Keratinocyte (primary cell): ENCODE results near the gene RASL10A. TPM values are rescaled to one million over a fixed set of nuclear protein-coding genes. Genes with fewer than 3 reads are reported as not detected.

ENCODE experiments used
- DNase-seq: peaks from one replicate; pipeline ENCODE4 v3.0.0-alpha.2; 2011; ENCODE audit warnings: low read depth, missing footprints, low spot score
- FAIRE-seq: peaks from 2 replicates; lab custom pipeline; 2011; peaks lifted over from hg19 to GRCh38; lab: Jason Lieb, UNC
- H2AFZ ChIP-seq: 2 replicates; pipeline ENCODE4 v1.6.0; 2012; ENCODE audit warnings: low read length, control low read depth, inconsistent platforms; ENCODE audit not compliant: control insufficient read depth
- H3K27ac ChIP-seq: 2 replicates; pipeline ENCODE4 v1.5.1; 2011; ENCODE audit warnings: low read length; ENCODE audit not compliant: control insufficient read depth, insufficient read depth
- H3K27me3 ChIP-seq: 3 replicates; pipeline ENCODE4 v1.6.0; 2011; ENCODE audit warnings: low read length; ENCODE audit not compliant: control insufficient read depth, insufficient read depth; ENCODE audit errors: extremely low read depth
- H3K36me3 ChIP-seq, 2 experiments: 2 replicates in 1 of 2; 3 replicates in 1 of 2; pipeline ENCODE4 v1.5.1; 2011; ENCODE audit warnings: low read length in 2 of 2, mild to moderate bottlenecking in 1 of 2; ENCODE audit not compliant: control insufficient read depth in 2 of 2, insufficient read depth in 2 of 2; ENCODE audit errors: extremely low read depth in 1 of 2
- H3K4me1 ChIP-seq: 3 replicates; pipeline ENCODE4 v1.5.1; 2011; ENCODE audit warnings: low read length; ENCODE audit not compliant: control insufficient read depth, insufficient read depth; ENCODE audit errors: extremely low read depth
- H3K4me2 ChIP-seq: 3 replicates; pipeline ENCODE4 v1.6.0; 2011; ENCODE audit warnings: low read depth, low read length; ENCODE audit not compliant: control insufficient read depth, insufficient read depth; ENCODE audit errors: extremely low read depth
- H3K4me3 ChIP-seq, 3 experiments: fragments of 200-600 bp in 1 of 3; sonication (generic) in 1 of 3; 2 replicates in 2 of 3; 3 replicates in 1 of 3; pipeline ENCODE4 v1.5.1; 2011 to 2016; ENCODE audit warnings: low read length in 3 of 3, mild to moderate bottlenecking in 3 of 3, control low read depth in 2 of 3, inconsistent platforms in 1 of 3, low read depth in 1 of 3, mixed read lengths in 1 of 3, mixed run types in 1 of 3, moderate library complexity in 1 of 3; ENCODE audit not compliant: control insufficient read depth in 2 of 3, insufficient read depth in 2 of 3; ENCODE audit errors: extremely low read depth in 1 of 3
- H3K79me2 ChIP-seq: 2 replicates; pipeline ENCODE4 v1.6.0; 2012; ENCODE audit warnings: low read length; ENCODE audit not compliant: control insufficient read depth, insufficient read depth
- H3K9ac ChIP-seq: 3 replicates; pipeline ENCODE4 v1.6.0; 2011; ENCODE audit warnings: low read length; ENCODE audit not compliant: control insufficient read depth, insufficient read depth; ENCODE audit errors: extremely low read depth
- H3K9me1 ChIP-seq: 3 replicates; pipeline ENCODE4 v1.6.0; 2011; ENCODE audit warnings: low read length; ENCODE audit not compliant: control insufficient read depth, insufficient read depth; ENCODE audit errors: extremely low read depth
- H3K9me3 ChIP-seq: 2 replicates; pipeline ENCODE4 v1.5.1; 2012; ENCODE audit warnings: low read depth, low read length; ENCODE audit not compliant: control insufficient read depth
- H4K20me1 ChIP-seq: 3 replicates; pipeline ENCODE4 v1.6.0; 2011; ENCODE audit warnings: low read length; ENCODE audit not compliant: control insufficient read depth, insufficient read depth; ENCODE audit errors: extremely low read depth
- CTCF ChIP-seq, 3 experiments: IDR thresholded peaks in 1 of 3; conservative IDR thresholded peaks in 1 of 3; optimal IDR thresholded peaks in 1 of 3; 2 replicates in 2 of 3; 3 replicates in 1 of 3; pipeline versions ENCODE3 to v1.5.1; 2011; ENCODE audit warnings: low read length in 3 of 3, mild to moderate bottlenecking in 3 of 3, moderate library complexity in 2 of 3, control low read depth in 1 of 3, inconsistent platforms in 1 of 3; ENCODE audit not compliant: insufficient read depth in 2 of 3; ENCODE audit errors: extremely low read depth in 1 of 3
- EZH2 ChIP-seq: IDR thresholded peaks from one replicate; pipeline ENCODE4 v1.6.1; 2012; ENCODE audit warnings: inconsistent platforms, mild to moderate bottlenecking, low read length, moderate library complexity
- dilution Hi-C: fragments of 300-500 bp; cut with MboI; formaldehyde crosslinking; loops from one replicate; pipeline ENCODE4 v1.7.0; 2020; ENCODE audit warnings: low sequenced_read_pairs; ENCODE audit not compliant: extremely low pct_ligation_motif_present
- polyA plus RNA-seq, 5 experiments: library from polyadenylated mRNA; depleted of rRNA in 3 of 5; stranded (reverse) in 3 of 5; stranded (forward) in 1 of 5; unstranded in 1 of 5; fragments of >200 nt; gene quantifications; 1 replicate in 1 of 5; 2 replicates in 3 of 5; 3 replicates in 1 of 5; pipeline versions ENCODE4 v1.2.1 to v1.2.3, GENCODE V29; 2011 to 2012; ENCODE audit warnings: missing spikeins in 2 of 5, low read depth in 1 of 5, low replicate concordance in 1 of 5

RASL10A gene
- polyA plus RNA-seq, 1 donor (not counting 4 experiments of a cell fraction or from before 2014, with no cell fraction given) = not detected

- TF ChIP-seq EZH2 (no peak), CTCF (optimal IDR thresholded peaks at IDR 0.05 in 1 of 3, IDR thresholded peaks at IDR 0.05 in 1 of 3, conservative IDR thresholded peaks at IDR 0.05 in 1 of 3; ENCODE audit: extremely low read depth in 1 of 3, insufficient read depth in 2 of 3, low read length in 3 of 3) (no peak)
- dilution Hi-C loops = no loop called here
- Histone ChIP-seq H3K79me2 (no peaks in the 10 kb centered on the region), H3K9me1 (no peaks in the 10 kb centered on the region), H3K4me2 (no peak overlapping the region), H3K9me3 (no peaks in the 10 kb centered on the region), H3K27ac (no peak overlapping the region), H3K36me3 (peaks cover 7 to 21% of the 10 kb centered on the region in 2 experiments), H3K27me3 (no peaks in the 10 kb centered on the region), H2AFZ (no peak overlapping the region), H3K4me3 (no peak overlapping the region), H3K9ac (no peak overlapping the region), H3K4me1 (no peaks in the 10 kb centered on the region), H4K20me1 (no peaks in the 10 kb centered on the region)
- no peak for FAIRE-seq
- no peak for DNase-seq
Measured at GRCh38 chr22:29325356-29325755, 9.9 kb upstream of the RASL10A start.

- no peak overlapping the region for H3K4me2 ChIP-seq
- FAIRE-seq (no peak), DNase-seq (no peak)
- H3K9me3 ChIP-seq = no peaks in the 10 kb centered on the region
- no peak for TF ChIP-seq EZH2
- TF ChIP-seq CTCF (optimal IDR thresholded peaks at IDR 0.05 in 1 of 3, IDR thresholded peaks at IDR 0.05 in 1 of 3, conservative IDR thresholded peaks at IDR 0.05 in 1 of 3; ENCODE audit: extremely low read depth in 1 of 3, insufficient read depth in 2 of 3, low read length in 3 of 3) = no peak
- no peak overlapping the region for H3K27ac ChIP-seq
- no peak overlapping the region for H3K9ac ChIP-seq
- no peaks in the 10 kb centered on the region for H3K4me1 ChIP-seq
- H3K36me3 ChIP-seq = peaks cover 7 to 17% of the 10 kb centered on the region in 2 experiments
- H3K9me1 ChIP-seq = no peaks in the 10 kb centered on the region
- H3K27me3 ChIP-seq = no peaks in the 10 kb centered on the region
- no peak overlapping the region for H2AFZ ChIP-seq
- no peaks in the 10 kb centered on the region for H3K79me2 ChIP-seq
- H4K20me1 ChIP-seq = no peaks in the 10 kb centered on the region
- dilution Hi-C loops = no loop called here
- no peak overlapping the region for H3K4me3 ChIP-seq
Measured at GRCh38 chr22:29323641-29324040, 8.1 kb upstream of the RASL10A start.
